SK-N-SH (cell line): Measurements from ENCODE around the gene CRACR2A. TPM values are rescaled to one million over a fixed set of nuclear protein-coding genes. Genes with fewer than 3 reads are reported as not detected.
A peak's percentile ranks its signal among the peaks of the same experiment; 100 is the strongest.

Experiments used
- CTCF ChIA-PET: fragments of 300-600, 350-600 bp; formaldehyde crosslinking; extraction: SDS; loops from one replicate; lab custom pipeline; 2021; lab: Yijun Ruan, JAX
- POLR2A ChIA-PET: fragments of 350-600 bp; sonication (Branson Sonifier 250); formaldehyde crosslinking; extraction: SDS; loops from one replicate; lab custom pipeline; 2020; ENCODE audit warnings: antibody characterized with exemption, inconsistent platforms; lab: Yijun Ruan, JAX
- DNase-seq: peaks from one replicate; pipeline ENCODE4 v3.0.0; 2012
- H2AFZ ChIP-seq: fragments of 200-600 bp; sonication (generic); 2 replicates; pipeline ENCODE4 v1.8.1; 2016; ENCODE audit warnings: antibody characterized with exemption, mild to moderate bottlenecking, low read depth
- H3F3A ChIP-seq: fragments of 200-600 bp; sonication (generic); replicated peaks from 2 replicates; pipeline ENCODE3; 2016; ENCODE audit warnings: antibody characterized with exemption, mild to moderate bottlenecking; ENCODE audit not compliant: insufficient read depth
- H3K27ac ChIP-seq, 2 experiments: fragments of 200-500 bp in 1 of 2; fragments of 200-600 bp in 1 of 2; sonication (Bioruptor generic) in 1 of 2; sonication (generic), shearing (Covaris generic) in 1 of 2; 2 replicates each; pipeline versions ENCODE4 v1.5.1 to v1.6.1; 2014 to 2016; ENCODE audit warnings: low read depth in 2 of 2, inconsistent platforms in 1 of 2, low read length in 1 of 2, mild to moderate bottlenecking in 1 of 2, mixed read lengths in 1 of 2
- H3K27me3 ChIP-seq: fragments of 200-600 bp; sonication (generic), shearing (Covaris generic); 2 replicates; pipeline ENCODE4 v1.6.1; 2016; ENCODE audit warnings: mixed run types; ENCODE audit not compliant: insufficient read depth
- H3K36me3 ChIP-seq, 2 experiments: fragments of 200-500 bp in 1 of 2; fragments of 200-600 bp in 1 of 2; sonication (Bioruptor generic) in 1 of 2; sonication (generic) in 1 of 2; replicated peaks in 1 of 2; 2 replicates each; pipeline versions ENCODE3 to v1.5.1; 2014 to 2016; ENCODE audit warnings: low read length in 1 of 2, mild to moderate bottlenecking in 1 of 2; ENCODE audit not compliant: insufficient read depth in 2 of 2, control insufficient read depth in 1 of 2
- H3K4me1 ChIP-seq, 2 experiments: fragments of 200-500 bp in 1 of 2; fragments of 200-600 bp in 1 of 2; sonication (Bioruptor generic) in 1 of 2; sonication (generic), shearing (Covaris generic) in 1 of 2; 2 replicates each; pipeline versions ENCODE4 v1.5.1 to v1.6.1; 2014 to 2016; ENCODE audit warnings: low read depth in 1 of 2, low read length in 1 of 2, mixed run types in 1 of 2; ENCODE audit not compliant: insufficient read depth in 2 of 2, control insufficient read depth in 1 of 2
- H3K4me2 ChIP-seq: fragments of 200-600 bp; sonication (generic), shearing (Covaris generic); 2 replicates; pipeline ENCODE4 v1.6.1; 2017; ENCODE audit warnings: mixed run types
- H3K4me3 ChIP-seq, 2 experiments: fragments of 200-500 bp in 1 of 2; fragments of 200-600 bp in 1 of 2; sonication (Bioruptor generic) in 1 of 2; sonication (generic), shearing (Covaris generic) in 1 of 2; 2 replicates each; pipeline versions ENCODE4 v1.5.1 to v1.8.1; 2014 to 2016; ENCODE audit warnings: low read depth in 2 of 2, inconsistent platforms in 1 of 2, low read length in 1 of 2, mild to moderate bottlenecking in 1 of 2, mixed read lengths in 1 of 2, moderate library complexity in 1 of 2
- H3K79me2 ChIP-seq: fragments of 200-600 bp; sonication (generic); 2 replicates; pipeline ENCODE4 v1.8.1; 2017; ENCODE audit warnings: mild to moderate bottlenecking; ENCODE audit not compliant: insufficient read depth
- H3K9ac ChIP-seq: fragments of 200-600 bp; sonication (generic); 2 replicates; pipeline ENCODE4 v1.6.1; 2017; ENCODE audit warnings: mixed run types
- H3K9me2 ChIP-seq: fragments of 200-600 bp; sonication (generic); 2 replicates; pipeline ENCODE4 v1.6.1; 2017; ENCODE audit warnings: mixed run types
- H3K9me3 ChIP-seq: fragments of 200-600 bp; sonication (generic); 2 replicates; pipeline ENCODE4 v1.6.1; 2017; ENCODE audit warnings: mixed run types, mild to moderate bottlenecking, moderate library complexity
- H4K20me1 ChIP-seq: fragments of 200-600 bp; sonication (generic); 2 replicates; pipeline ENCODE4 v1.6.1; 2017; ENCODE audit warnings: mild to moderate bottlenecking, mixed run types; ENCODE audit not compliant: insufficient read depth
- CTCF ChIP-seq: fragments of 200-600 bp; sonication (generic); IDR thresholded peaks from 2 replicates; pipeline ENCODE4 v1.6.1; 2017; ENCODE audit warnings: antibody characterized with exemption, mild to moderate bottlenecking, moderate library complexity
- EP300 ChIP-seq, 2 experiments: IDR thresholded peaks; 2 replicates each; pipeline versions ENCODE4 v1.4.0 to v1.6.1; 2012; ENCODE audit warnings: borderline replicate concordance in 1 of 2, low read depth in 1 of 2, low read length in 1 of 2
- GABPA ChIP-seq: IDR thresholded peaks from 2 replicates; pipeline ENCODE4 v1.4.0; 2012; ENCODE audit warnings: low read depth, mild to moderate bottlenecking
- RAD21 ChIP-seq: IDR thresholded peaks from 2 replicates; pipeline ENCODE4 v1.6.1; 2012; ENCODE audit warnings: mild to moderate bottlenecking, low read length
- SMC3 ChIP-seq: IDR thresholded peaks from 2 replicates; pipeline ENCODE4 v1.6.1; 2012; ENCODE audit warnings: low read depth, low read length, improper control_type of control experiment
- TEAD4 ChIP-seq: IDR thresholded peaks from 2 replicates; pipeline ENCODE4 v1.4.0; 2012; ENCODE audit warnings: mild to moderate bottlenecking, borderline replicate concordance; ENCODE audit not compliant: insufficient read depth
- USF1 ChIP-seq: IDR thresholded peaks from 2 replicates; pipeline ENCODE4 v1.4.0; 2012; ENCODE audit warnings: low read depth, borderline replicate concordance
- YY1 ChIP-seq: IDR thresholded peaks from 2 replicates; pipeline ENCODE4 v1.4.0; 2012; ENCODE audit warnings: low read depth, mild to moderate bottlenecking
- WGBS: methylation state at CpG from one replicate; pipeline ENCODE4 v1.1.6; 2017; ENCODE audit warnings: low lambda C conversion rate; 5-methylcytosine and 5-hydroxymethylcytosine counted together
- polyA plus RNA-seq, 3 experiments: library from polyadenylated mRNA; depleted of rRNA; stranded (reverse); fragments of >200 nt; gene quantifications; 2 replicates each; pipeline ENCODE4 v1.2.3, GENCODE V29; 2012
- TF ChIP-seq, protein P1 (sequence below): IDR thresholded peaks from 2 replicates; pipeline ENCODE4 v1.6.1; 2012; ENCODE audit warnings: mild to moderate bottlenecking, low read depth, low read length, moderate library complexity
- TF ChIP-seq, protein P2 (sequence below): IDR thresholded peaks from 2 replicates; pipeline ENCODE4 v1.4.0; 2012; ENCODE audit warnings: low read depth, borderline replicate concordance

The CRACR2A gene
- polyA plus RNA-seq, 1 of the 3 experiments (the other 2 are of a cell fraction) = 0.12 TPM

- no peak overlapping the region for H3K4me3 ChIP-seq
- no peak overlapping the region for H3K4me2 ChIP-seq
- no peaks in the 10 kb centered on the region for H3K79me2 ChIP-seq
- H3K9me3 ChIP-seq = no peaks in the 10 kb centered on the region
- H2AFZ ChIP-seq = no peak overlapping the region
- 67% methylated on average over 4 of the region's 4 CpGs for WGBS
- H3K27ac ChIP-seq = no peak overlapping the region
- H4K20me1 ChIP-seq = no peaks in the 10 kb centered on the region
- no peak for DNase-seq
- H3K36me3 ChIP-seq = no peaks in the 10 kb centered on the region
- POLR2A ChIA-PET = no interaction called here
- no peaks in the 10 kb centered on the region for H3K27me3 ChIP-seq
- TF ChIP-seq RAD21 (peak; percentile 26), CTCF (peak; percentile 14), SMC3 (peak; percentile 21)
- TF ChIP-seq, protein P1, sequence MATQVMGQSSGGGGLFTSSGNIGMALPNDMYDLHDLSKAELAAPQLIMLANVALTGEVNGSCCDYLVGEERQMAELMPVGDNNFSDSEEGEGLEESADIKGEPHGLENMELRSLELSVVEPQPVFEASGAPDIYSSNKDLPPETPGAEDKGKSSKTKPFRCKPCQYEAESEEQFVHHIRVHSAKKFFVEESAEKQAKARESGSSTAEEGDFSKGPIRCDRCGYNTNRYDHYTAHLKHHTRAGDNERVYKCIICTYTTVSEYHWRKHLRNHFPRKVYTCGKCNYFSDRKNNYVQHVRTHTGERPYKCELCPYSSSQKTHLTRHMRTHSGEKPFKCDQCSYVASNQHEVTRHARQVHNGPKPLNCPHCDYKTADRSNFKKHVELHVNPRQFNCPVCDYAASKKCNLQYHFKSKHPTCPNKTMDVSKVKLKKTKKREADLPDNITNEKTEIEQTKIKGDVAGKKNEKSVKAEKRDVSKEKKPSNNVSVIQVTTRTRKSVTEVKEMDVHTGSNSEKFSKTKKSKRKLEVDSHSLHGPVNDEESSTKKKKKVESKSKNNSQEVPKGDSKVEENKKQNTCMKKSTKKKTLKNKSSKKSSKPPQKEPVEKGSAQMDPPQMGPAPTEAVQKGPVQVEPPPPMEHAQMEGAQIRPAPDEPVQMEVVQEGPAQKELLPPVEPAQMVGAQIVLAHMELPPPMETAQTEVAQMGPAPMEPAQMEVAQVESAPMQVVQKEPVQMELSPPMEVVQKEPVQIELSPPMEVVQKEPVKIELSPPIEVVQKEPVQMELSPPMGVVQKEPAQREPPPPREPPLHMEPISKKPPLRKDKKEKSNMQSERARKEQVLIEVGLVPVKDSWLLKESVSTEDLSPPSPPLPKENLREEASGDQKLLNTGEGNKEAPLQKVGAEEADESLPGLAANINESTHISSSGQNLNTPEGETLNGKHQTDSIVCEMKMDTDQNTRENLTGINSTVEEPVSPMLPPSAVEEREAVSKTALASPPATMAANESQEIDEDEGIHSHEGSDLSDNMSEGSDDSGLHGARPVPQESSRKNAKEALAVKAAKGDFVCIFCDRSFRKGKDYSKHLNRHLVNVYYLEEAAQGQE = no peak
- TF ChIP-seq, all 33 proteins: peak for 3
- H3K9ac ChIP-seq = no peak overlapping the region
- CTCF ChIA-PET = interaction anchor here (4.4 to 5.4 kb wide), 2 partner anchors 13 to 368 kb away, joined by 21 to 55 read pairs; no protein-coding TSS in a partner anchor
- H3K4me1 ChIP-seq = peaks cover 0 to 6% of the 10 kb centered on the region in 2 experiments; a peak in 1 of 4 replicates
- H3F3A ChIP-seq = no peaks in the 10 kb centered on the region
- H3K9me2 ChIP-seq = no peaks in the 10 kb centered on the region
These were observed 85.4 kb downstream of the CRACR2A start for GRCh38 chr12:3667485-3667884.

DNA sequence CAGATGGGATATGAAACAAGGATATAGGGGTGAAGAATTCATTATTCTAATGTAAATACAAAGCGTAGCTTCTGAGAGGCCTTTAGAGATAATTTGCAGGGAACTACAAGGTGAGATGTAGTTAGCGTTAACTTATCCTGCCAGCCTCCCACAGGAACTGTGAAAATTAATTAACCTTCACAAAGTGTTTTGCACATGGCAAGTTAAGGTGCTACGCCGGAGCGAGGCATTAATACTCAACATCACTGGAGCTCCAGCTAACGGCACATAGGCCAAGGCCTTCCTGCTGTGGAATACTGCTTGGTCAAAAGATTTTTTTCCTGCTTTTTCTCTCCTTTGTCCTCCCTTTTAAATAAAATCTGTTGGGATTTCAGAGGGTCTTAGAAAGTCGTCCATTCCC, 86.5 kb downstream of the CRACR2A start:
- no peaks in the 10 kb centered on the region for H3F3A ChIP-seq
- H3K9ac ChIP-seq = no peak overlapping the region
- H3K9me3 ChIP-seq = no peaks in the 10 kb centered on the region
- H3K27me3 ChIP-seq = no peaks in the 10 kb centered on the region
- H3K36me3 ChIP-seq = no peaks in the 10 kb centered on the region
- POLR2A ChIA-PET = interaction anchor here (0.6 kb wide), 1 partner anchor 1645 kb away, joined by 6 read pairs; no protein-coding TSS in a partner anchor
- no peaks in the 10 kb centered on the region for H3K9me2 ChIP-seq
- H3K4me1 ChIP-seq = peaks cover 0 to 6% of the 10 kb centered on the region in 2 experiments; a peak in 1 of 4 replicates
- H4K20me1 ChIP-seq = no peaks in the 10 kb centered on the region
- 84% methylated on average over 7 of the region's 7 CpGs for WGBS
- H3K27ac ChIP-seq = no peak overlapping the region
- no peaks in the 10 kb centered on the region for H3K79me2 ChIP-seq
- no peak overlapping the region for H3K4me3 ChIP-seq
- DNase-seq = no peak
- TF ChIP-seq TEAD4 (no peak), USF1 (no peak), SMC3 (no peak), RAD21 (no peak), YY1 (no peak), EP300 (IDR thresholded peaks at IDR 0.05; ENCODE audit: borderline replicate concordance in 1 of 2, low read depth in 1 of 2, low read length in 1 of 2) (no peak), GABPA (no peak)
- TF ChIP-seq, protein P2, sequence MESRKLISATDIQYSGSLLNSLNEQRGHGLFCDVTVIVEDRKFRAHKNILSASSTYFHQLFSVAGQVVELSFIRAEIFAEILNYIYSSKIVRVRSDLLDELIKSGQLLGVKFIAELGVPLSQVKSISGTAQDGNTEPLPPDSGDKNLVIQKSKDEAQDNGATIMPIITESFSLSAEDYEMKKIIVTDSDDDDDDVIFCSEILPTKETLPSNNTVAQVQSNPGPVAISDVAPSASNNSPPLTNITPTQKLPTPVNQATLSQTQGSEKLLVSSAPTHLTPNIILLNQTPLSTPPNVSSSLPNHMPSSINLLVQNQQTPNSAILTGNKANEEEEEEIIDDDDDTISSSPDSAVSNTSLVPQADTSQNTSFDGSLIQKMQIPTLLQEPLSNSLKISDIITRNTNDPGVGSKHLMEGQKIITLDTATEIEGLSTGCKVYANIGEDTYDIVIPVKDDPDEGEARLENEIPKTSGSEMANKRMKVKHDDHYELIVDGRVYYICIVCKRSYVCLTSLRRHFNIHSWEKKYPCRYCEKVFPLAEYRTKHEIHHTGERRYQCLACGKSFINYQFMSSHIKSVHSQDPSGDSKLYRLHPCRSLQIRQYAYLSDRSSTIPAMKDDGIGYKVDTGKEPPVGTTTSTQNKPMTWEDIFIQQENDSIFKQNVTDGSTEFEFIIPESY = no peak
- CTCF ChIA-PET = interaction anchor here (1.0 to 5.4 kb wide), 5 partner anchors 9 to 367 kb away, joined by 4 to 55 read pairs (median 5); no protein-coding TSS in a partner anchor
- no peak overlapping the region for H2AFZ ChIP-seq
- H3K4me2 ChIP-seq = no peak overlapping the region
